GM23338 (cell line): ENCODE results near the gene LARGE1. TPM values are rescaled to one million over a fixed set of nuclear protein-coding genes. Genes with fewer than 3 reads are reported as not detected.

Experiments
- ATAC-seq: fragments of 200-7000 bp; cut with Tn5 transposase; 3 replicates; pipeline ENCODE4 v1.9.1; 2020
- DNase-seq: peaks from one replicate; pipeline ENCODE4 v3.0.0-alpha.2; 2015; ENCODE audit warnings: low spot score
- H2AFZ ChIP-seq: fragments of 200-600 bp; sonication (generic); 2 replicates; pipeline ENCODE4 v1.8.0; 2016; ENCODE audit warnings: antibody characterized with exemption, mild to moderate bottlenecking, moderate library complexity
- H3F3A ChIP-seq: fragments of 200-600 bp; sonication (generic); replicated peaks from 2 replicates; pipeline ENCODE4 v1.8.0; 2017; ENCODE audit warnings: antibody characterized with exemption, mixed run types, low read depth
- H3K27ac ChIP-seq: fragments of 200-600 bp; sonication (generic); 2 replicates; pipeline ENCODE4 v1.6.1; 2016; ENCODE audit warnings: low read depth
- H3K27me3 ChIP-seq: fragments of 200-600 bp; sonication (generic); 2 replicates; pipeline ENCODE4 v1.8.0; 2016; ENCODE audit warnings: mild to moderate bottlenecking, mixed run types, moderate library complexity; ENCODE audit not compliant: insufficient read depth
- H3K36me3 ChIP-seq: fragments of 200-600 bp; sonication (generic); 2 replicates; pipeline ENCODE4 v1.8.0; 2016; ENCODE audit warnings: mild to moderate bottlenecking; ENCODE audit not compliant: insufficient read depth
- H3K4me1 ChIP-seq: fragments of 200-600 bp; sonication (generic); 2 replicates; pipeline ENCODE4 v1.8.0; 2016; ENCODE audit warnings: mild to moderate bottlenecking, moderate library complexity; ENCODE audit not compliant: insufficient read depth
- H3K4me2 ChIP-seq: fragments of 200-600 bp; sonication (generic); 2 replicates; pipeline ENCODE4 v1.7.1; 2017; ENCODE audit warnings: mixed run types
- H3K4me3 ChIP-seq: fragments of 200-600 bp; sonication (generic); 2 replicates; pipeline ENCODE4 v1.6.1; 2016; ENCODE audit warnings: mixed run types
- H3K79me2 ChIP-seq: fragments of 200-600 bp; sonication (generic); replicated peaks from 2 replicates; pipeline ENCODE4 v1.8.0; 2017; ENCODE audit warnings: mild to moderate bottlenecking; ENCODE audit not compliant: insufficient read depth
- H3K9me2 ChIP-seq: fragments of 200-600 bp; sonication (generic); 2 replicates; pipeline ENCODE4 v1.8.0; 2017; ENCODE audit not compliant: insufficient read depth
- H4K20me1 ChIP-seq: fragments of 200-600 bp; sonication (generic); replicated peaks from 2 replicates; pipeline ENCODE4 v1.8.0; 2017; ENCODE audit warnings: mild to moderate bottlenecking; ENCODE audit not compliant: insufficient read depth
- H3K27ac Mint-ChIP-seq: 2 replicates; pipeline ENCODE4 v1.8.0; 2020; ENCODE audit warnings: inconsistent platforms, mild to moderate bottlenecking, moderate library complexity, mixed read lengths
- H3K27me3 Mint-ChIP-seq: 3 replicates; pipeline ENCODE4 v1.8.0; 2022; ENCODE audit warnings: low read depth, mild to moderate bottlenecking, moderate library complexity, mixed read lengths, inconsistent platforms; ENCODE audit not compliant: insufficient read depth, poor library complexity
- H3K36me3 Mint-ChIP-seq: 3 replicates; pipeline ENCODE4 v1.8.0; 2021; ENCODE audit warnings: low read depth, mild to moderate bottlenecking, inconsistent platforms, moderate library complexity, mixed read lengths
- H3K4me1 Mint-ChIP-seq: 3 replicates; pipeline ENCODE4 v1.8.0; 2020; ENCODE audit warnings: mild to moderate bottlenecking, inconsistent platforms, mixed read lengths
- H3K4me3 Mint-ChIP-seq: 3 replicates; pipeline ENCODE4 v1.8.0; 2021; ENCODE audit warnings: moderate library complexity, mild to moderate bottlenecking, inconsistent platforms, mixed read lengths
- H3K9me3 Mint-ChIP-seq: 3 replicates; pipeline ENCODE4 v1.8.0; 2020; ENCODE audit warnings: moderate library complexity, mild to moderate bottlenecking, inconsistent platforms, mixed read lengths
- CREB1 ChIP-seq: fragments of 250-450 bp; sonication (Bioruptor Pico); IDR thresholded peaks from 2 replicates; pipeline ENCODE4 v1.5.0; 2020; ENCODE audit warnings: low read depth, mild to moderate bottlenecking, moderate library complexity
- CTCF ChIP-seq, 2 experiments: fragments of 200-600 bp in 1 of 2; sonication (generic) in 1 of 2; conservative IDR thresholded peaks; 2 replicates each; pipeline versions ENCODE4 v1.5.1 to v1.6.1; 2016 to 2017; ENCODE audit warnings: antibody characterized with exemption in 2 of 2, low read depth in 2 of 2, mild to moderate bottlenecking in 2 of 2, moderate library complexity in 1 of 2
- ETS1 ChIP-seq: IDR thresholded peaks from 2 replicates; pipeline ENCODE4 v1.6.1; 2016; ENCODE audit warnings: antibody characterized with exemption
- EZH2 ChIP-seq: fragments of 200-600 bp; sonication (generic); IDR thresholded peaks from one replicate; pipeline ENCODE4 v1.8.0; 2017; ENCODE audit warnings: antibody characterized with exemption, mild to moderate bottlenecking, low read depth; ENCODE audit not compliant: unreplicated experiment
- EZH2phosphoT487 ChIP-seq: fragments of 200-600 bp; sonication (generic); IDR thresholded peaks from one replicate; pipeline ENCODE4 v1.8.1; 2018; ENCODE audit warnings: antibody characterized with exemption; ENCODE audit not compliant: unreplicated experiment
- JUNB ChIP-seq: IDR thresholded peaks from one replicate; pipeline ENCODE4 v1.6.1; 2016; ENCODE audit warnings: antibody characterized with exemption; ENCODE audit not compliant: unreplicated experiment
- NANOG ChIP-seq: IDR thresholded peaks from 2 replicates; pipeline ENCODE4 v1.6.1; 2016; ENCODE audit warnings: antibody characterized with exemption, borderline replicate concordance
- POLR2AphosphoS5 ChIP-seq: IDR thresholded peaks from 2 replicates; pipeline ENCODE4 v1.6.1; 2016; ENCODE audit warnings: antibody characterized with exemption, low read depth
- REST ChIP-seq: IDR thresholded peaks from one replicate; pipeline ENCODE4 v1.6.1; 2018; ENCODE audit warnings: antibody characterized with exemption; ENCODE audit not compliant: unreplicated experiment
- STAT1 ChIP-seq: IDR thresholded peaks from one replicate; pipeline ENCODE4 v1.6.1; 2016; ENCODE audit warnings: antibody characterized with exemption; ENCODE audit not compliant: unreplicated experiment
- ZNF114 ChIP-seq: fragments of 250-450 bp; sonication (Bioruptor Pico); IDR thresholded peaks from 2 replicates; pipeline ENCODE4 v1.5.0; 2020; ENCODE audit warnings: mild to moderate bottlenecking, moderate library complexity
- ZNF331 ChIP-seq: fragments of 250-450 bp; sonication (Bioruptor Pico); IDR thresholded peaks from 2 replicates; pipeline ENCODE4 v1.5.0; 2020; ENCODE audit warnings: low read depth, mild to moderate bottlenecking, moderate library complexity
- ZNF462 ChIP-seq: fragments of 250-450 bp; sonication (Bioruptor Pico); IDR thresholded peaks from 2 replicates; pipeline ENCODE4 v1.5.0; 2020; ENCODE audit warnings: mild to moderate bottlenecking, moderate library complexity
- polyA plus RNA-seq: library from polyadenylated mRNA; unstranded; fragments of >200 nt; fragmentation: Nextera tagmentation; extraction: Ambion mirVana; gene quantifications from 2 replicates; pipeline ENCODE4 v1.2.1, GENCODE V29; 2016
- total RNA-seq: library from RNA; depleted of rRNA; stranded (reverse); fragments of >200 nt; shearing (Covaris generic); gene quantifications from 2 replicates; pipeline ENCODE4 v1.2.3, GENCODE V29; 2014

The LARGE1 gene
- total and polyA plus RNA-seq, 2 experiments from 2014 or later, result 12.8 to 75.6 TPM

- TF ChIP-seq CREB1, result no peak
- no peak for TF ChIP-seq EZH2
- TF ChIP-seq CTCF (conservative IDR thresholded peaks at IDR 0.05; ENCODE audit: low read depth in 2 of 2), result no peak
- TF ChIP-seq ZNF462 (CRISPR knock-in tag), result no peak
- no peak for TF ChIP-seq NANOG
- no peak for TF ChIP-seq JUNB
- TF ChIP-seq REST, result no peak
- no peak for TF ChIP-seq ZNF114
- no peak for TF ChIP-seq ZNF331 (CRISPR knock-in tag)
- no peak for TF ChIP-seq EZH2phosphoT487
- TF ChIP-seq POLR2AphosphoS5, result no peak
- no peak for TF ChIP-seq STAT1
- no peak for TF ChIP-seq ETS1
- H3K79me2 ChIP-seq, result no peaks in the 10 kb centered on the region
- no peak overlapping the region for H3K4me2 ChIP-seq
- no peaks in the 10 kb centered on the region for H3K36me3 Mint-ChIP-seq
- no peak overlapping the region for H3K4me3 Mint-ChIP-seq
- no peaks in the 10 kb centered on the region for H4K20me1 ChIP-seq
- no peaks in the 10 kb centered on the region for H3K27me3 ChIP-seq
- H3K27ac Mint-ChIP-seq, result no peak overlapping the region
- H3K9me3 Mint-ChIP-seq, result no peaks in the 10 kb centered on the region
- peaks cover 3% of the 10 kb centered on the region; the same call in 1 of the 2 replicates for H3K9me2 ChIP-seq
- no peaks in the 10 kb centered on the region for H3F3A ChIP-seq
- ATAC-seq, result no peak
- no peaks in the 10 kb centered on the region for H3K4me1 ChIP-seq
- no peaks in the 10 kb centered on the region for H3K36me3 ChIP-seq
- DNase-seq, result no peak
- no peak overlapping the region for H3K4me3 ChIP-seq
- no peak overlapping the region for H3K27ac ChIP-seq
- H2AFZ ChIP-seq, result no peak overlapping the region; the same call in 1 of the 2 replicates
- H3K4me1 Mint-ChIP-seq, result no peaks in the 10 kb centered on the region
- H3K27me3 Mint-ChIP-seq, result peaks cover 6% of the 10 kb centered on the region
Measured at GRCh38 chr22:33932997-33933396, 12.7 kb upstream of the LARGE1 start.
